ENCODE measurements around the gene ZBP1. TPM values are rescaled to one million over a fixed set of nuclear protein-coding genes. Genes with fewer than 3 reads are reported as not detected.

Gene ZBP1
- total RNA-seq, 3 donors from 2014 or later = 0.73 to 2.4 TPM; not detected in 1

DNA sequence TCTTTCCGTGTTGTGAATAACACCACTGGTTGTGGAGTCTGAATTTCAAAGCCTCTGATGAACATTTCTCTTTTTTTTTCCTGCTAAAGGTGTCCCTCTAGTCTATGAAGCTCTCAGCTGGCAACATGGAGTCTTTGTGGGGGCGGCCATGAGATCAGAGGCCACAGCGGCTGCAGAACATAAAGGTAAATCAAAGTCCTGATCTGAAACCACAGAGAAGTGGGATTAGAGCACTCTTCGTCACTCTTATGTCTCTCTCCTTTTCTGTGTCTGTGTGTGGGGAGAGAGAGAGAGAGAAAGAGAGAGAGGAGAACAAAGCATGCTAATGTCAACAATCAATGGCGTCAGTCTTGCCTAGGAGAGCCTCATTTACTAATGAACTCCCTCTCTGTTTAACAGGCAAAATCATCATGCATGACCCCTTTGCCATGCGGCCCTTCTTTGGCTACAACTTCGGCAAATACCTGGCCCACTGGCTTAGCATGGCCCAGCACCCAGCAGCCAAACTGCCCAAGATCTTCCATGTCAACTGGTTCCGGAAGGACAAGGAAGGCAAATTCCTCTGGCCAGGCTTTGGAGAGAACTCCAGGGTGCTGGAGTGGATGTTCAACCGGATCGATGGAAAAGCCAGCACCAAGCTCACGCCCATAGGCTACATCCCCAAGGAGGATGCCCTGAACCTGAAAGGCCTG lies 55.1 kb downstream of the ZBP1 start:
- intact Hi-C loops (cut with DNase I; ENCODE audit: low total_unique reads) = no loop called here
- no peaks in the 10 kb centered on the region for H3K4me1 ChIP-seq
- no peaks in the 10 kb centered on the region for H3K36me3 ChIP-seq
- DNase-seq (ENCODE audit: low spot score in 2 of 2) = no peak
- H3K4me3 ChIP-seq = no peak overlapping the region
- no peak overlapping the region for H3K27ac ChIP-seq
- TF ChIP-seq POLR2A (IDR thresholded peaks at IDR 0.05) = no peak
- TF ChIP-seq POLR2AphosphoS5 (IDR thresholded peaks at IDR 0.05) = no peak
- TF ChIP-seq, protein P1, sequence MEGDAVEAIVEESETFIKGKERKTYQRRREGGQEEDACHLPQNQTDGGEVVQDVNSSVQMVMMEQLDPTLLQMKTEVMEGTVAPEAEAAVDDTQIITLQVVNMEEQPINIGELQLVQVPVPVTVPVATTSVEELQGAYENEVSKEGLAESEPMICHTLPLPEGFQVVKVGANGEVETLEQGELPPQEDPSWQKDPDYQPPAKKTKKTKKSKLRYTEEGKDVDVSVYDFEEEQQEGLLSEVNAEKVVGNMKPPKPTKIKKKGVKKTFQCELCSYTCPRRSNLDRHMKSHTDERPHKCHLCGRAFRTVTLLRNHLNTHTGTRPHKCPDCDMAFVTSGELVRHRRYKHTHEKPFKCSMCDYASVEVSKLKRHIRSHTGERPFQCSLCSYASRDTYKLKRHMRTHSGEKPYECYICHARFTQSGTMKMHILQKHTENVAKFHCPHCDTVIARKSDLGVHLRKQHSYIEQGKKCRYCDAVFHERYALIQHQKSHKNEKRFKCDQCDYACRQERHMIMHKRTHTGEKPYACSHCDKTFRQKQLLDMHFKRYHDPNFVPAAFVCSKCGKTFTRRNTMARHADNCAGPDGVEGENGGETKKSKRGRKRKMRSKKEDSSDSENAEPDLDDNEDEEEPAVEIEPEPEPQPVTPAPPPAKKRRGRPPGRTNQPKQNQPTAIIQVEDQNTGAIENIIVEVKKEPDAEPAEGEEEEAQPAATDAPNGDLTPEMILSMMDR (IDR thresholded peaks at IDR 0.05) = no peak
- no peaks in the 10 kb centered on the region for H3K9me3 ChIP-seq
- H3K27me3 ChIP-seq = peaks cover 0 to 20% of the 10 kb centered on the region in 2 donors

DNA sequence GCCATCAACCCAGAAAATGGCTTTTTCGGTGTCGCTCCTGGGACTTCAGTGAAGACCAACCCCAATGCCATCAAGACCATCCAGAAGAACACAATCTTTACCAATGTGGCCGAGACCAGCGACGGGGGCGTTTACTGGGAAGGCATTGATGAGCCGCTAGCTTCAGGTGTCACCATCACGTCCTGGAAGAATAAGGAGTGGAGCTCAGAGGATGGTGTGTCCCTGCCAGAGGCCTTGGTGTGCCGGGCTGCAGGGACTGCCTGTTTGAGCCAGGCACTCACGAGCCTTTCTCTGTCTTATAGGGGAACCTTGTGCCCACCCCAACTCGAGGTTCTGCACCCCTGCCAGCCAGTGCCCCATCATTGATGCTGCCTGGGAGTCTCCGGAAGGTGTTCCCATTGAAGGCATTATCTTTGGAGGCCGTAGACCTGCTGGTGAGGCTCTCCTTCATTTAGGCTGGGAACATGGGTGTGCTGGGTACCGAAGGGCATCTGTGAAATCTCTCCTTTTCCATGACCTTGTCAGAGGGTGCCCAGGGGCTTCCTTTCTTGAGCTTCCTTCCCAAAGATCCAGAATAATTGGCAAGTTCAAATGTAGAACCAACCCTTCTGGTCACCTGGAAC lies 55.9 kb downstream of the ZBP1 start:
- Histone ChIP-seq H3K36me3 (no peaks in the 10 kb centered on the region), H3K9me3 (no peaks in the 10 kb centered on the region), H3K4me1 (no peaks in the 10 kb centered on the region), H3K27ac (no peak overlapping the region), H3K4me3 (no peak overlapping the region), H3K27me3 (peaks cover 0 to 25% of the 10 kb centered on the region in 2 donors)
- DNase-seq (ENCODE audit: low spot score in 2 of 2) = no peak
- no peak for TF ChIP-seq POLR2A (IDR thresholded peaks at IDR 0.05)
- TF ChIP-seq POLR2AphosphoS5 (IDR thresholded peaks at IDR 0.05) = no peak
- TF ChIP-seq, protein P1 (IDR thresholded peaks at IDR 0.05) = no peak
- intact Hi-C loops (cut with DNase I; ENCODE audit: low total_unique reads) = no loop called here

- DNase-seq (ENCODE audit: low spot score in 2 of 2) = no peak
- Histone ChIP-seq H3K4me3 (no peak overlapping the region), H3K27me3 (peaks cover 0 to 25% of the 10 kb centered on the region in 2 donors), H3K27ac (no peak overlapping the region), H3K36me3 (no peaks in the 10 kb centered on the region), H3K9me3 (no peaks in the 10 kb centered on the region), H3K4me1 (no peaks in the 10 kb centered on the region)
- TF ChIP-seq POLR2AphosphoS5 (IDR thresholded peaks at IDR 0.05) (no peak), POLR2A (IDR thresholded peaks at IDR 0.05) (no peak)
- TF ChIP-seq, protein P1 (IDR thresholded peaks at IDR 0.05) = no peak
- intact Hi-C loops (cut with DNase I; ENCODE audit: low total_unique reads) = no loop called here
Measured at GRCh38 chr20:57563522-57563921, 56.7 kb downstream of the ZBP1 start.

- H3K4me3 ChIP-seq = no peak overlapping the region
- no peaks in the 10 kb centered on the region for H3K36me3 ChIP-seq
- H3K9me3 ChIP-seq = no peaks in the 10 kb centered on the region
- H3K27me3 ChIP-seq = peaks cover 0 to 19% of the 10 kb centered on the region in 2 donors
- no peak for TF ChIP-seq POLR2AphosphoS5 (IDR thresholded peaks at IDR 0.05)
- TF ChIP-seq, protein P1 (IDR thresholded peaks at IDR 0.05) = no peak
- TF ChIP-seq POLR2A (IDR thresholded peaks at IDR 0.05) = no peak
- intact Hi-C loops (cut with DNase I; ENCODE audit: low total_unique reads) = no loop called here
- DNase-seq (ENCODE audit: low spot score in 2 of 2) = no peak
- no peak overlapping the region for H3K27ac ChIP-seq
- no peaks in the 10 kb centered on the region for H3K4me1 ChIP-seq
Measured at GRCh38 chr20:57562541-57563465, 57.4 kb downstream of the ZBP1 start.

Data from breast epithelium (tissue), 4 donors.